HG03342 (cell line): ENCODE results near the gene S1PR2.
A peak's percentile ranks its signal among the peaks of the same experiment; 100 is the strongest.

ENCODE experiments used
- ATAC-seq: cut with Tn5 transposase; IDR thresholded peaks from one replicate; pipeline ENCODE4 v1.9.1; 2021; ENCODE audit warnings: mild to moderate bottlenecking, moderate library complexity; ENCODE audit not compliant: unreplicated experiment

The S1PR2 gene

DNA sequence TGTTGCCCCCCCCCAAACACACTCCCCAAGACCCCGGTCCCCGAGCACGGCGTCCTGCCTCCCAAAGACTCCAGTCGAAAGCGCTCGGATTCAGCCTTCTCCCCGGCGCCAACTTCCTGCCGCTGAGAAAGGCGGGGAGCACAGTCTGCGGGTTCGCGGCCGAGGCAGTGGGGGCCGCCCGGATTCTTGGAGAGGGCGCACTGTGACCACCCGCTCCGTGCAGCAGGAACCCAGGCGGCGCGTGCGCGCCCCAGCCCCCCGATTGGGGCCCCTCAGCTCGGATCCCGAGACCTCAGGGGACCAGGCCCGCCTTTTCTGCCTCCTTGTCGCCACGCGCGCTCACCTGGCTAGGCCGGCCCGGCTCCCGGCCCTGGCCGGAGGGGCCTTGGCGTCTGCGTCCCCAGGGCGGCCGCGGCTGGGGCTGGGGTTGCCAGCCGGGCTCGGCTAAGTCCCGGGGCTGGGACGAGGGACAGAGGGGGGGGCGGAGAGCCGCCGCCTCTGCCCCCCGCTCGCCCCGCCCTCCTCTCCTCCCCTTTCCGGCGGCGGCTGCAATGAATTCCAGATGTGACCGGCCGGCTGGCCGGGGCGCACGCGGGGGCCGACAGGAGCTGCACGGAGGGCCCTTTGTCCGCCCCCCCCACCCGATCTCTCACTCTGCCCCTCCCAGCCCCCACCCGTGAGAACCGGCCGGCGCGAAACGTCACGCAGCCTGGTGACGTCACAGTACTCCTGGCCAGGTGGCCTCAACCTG lies at the start of gene S1PR2:
S1PR2 (minus strand) TSS at position 471 of the 751 bp plus-strand sequence. CDS start 6,426 bp downstream, outside the sequence.
- ATAC-seq, result peak; percentile 41

GRCh38 chr19:10279737-10280442 lies 48.8 kb upstream of the S1PR2 start:
- ATAC-seq, result no peak

DNA sequence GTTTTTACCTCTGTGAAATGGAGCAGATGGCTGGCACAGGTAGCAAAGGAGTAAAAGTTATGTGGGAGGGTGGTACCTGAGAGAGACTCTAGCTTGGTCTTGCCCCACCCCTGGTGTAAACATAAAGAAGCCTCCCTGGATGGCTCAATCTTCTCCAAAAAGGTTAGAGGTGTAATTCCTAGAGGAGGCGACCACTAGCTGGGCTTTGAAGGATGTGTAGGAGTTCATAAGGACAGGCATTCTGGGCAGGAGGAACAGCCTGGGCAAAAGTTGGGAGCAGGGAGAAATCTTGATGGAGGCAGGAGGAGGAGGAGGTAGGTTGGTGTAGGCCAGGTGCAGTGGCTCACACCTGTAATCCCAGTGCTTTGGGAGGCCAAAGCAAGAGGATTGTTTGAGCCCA lies 47.8 kb upstream of the S1PR2 start:
- no peak for ATAC-seq

GRCh38 chr19:10277795-10278589 lies 46.9 kb upstream of the S1PR2 start:
- no peak for ATAC-seq

- no peak for ATAC-seq
These were observed 43.5 kb upstream of the S1PR2 start for GRCh38 chr19:10274589-10274988.

GRCh38 chr19:10271543-10272086 lies 40.5 kb upstream of the S1PR2 start:
- ATAC-seq, result peak; percentile 29

DNA sequence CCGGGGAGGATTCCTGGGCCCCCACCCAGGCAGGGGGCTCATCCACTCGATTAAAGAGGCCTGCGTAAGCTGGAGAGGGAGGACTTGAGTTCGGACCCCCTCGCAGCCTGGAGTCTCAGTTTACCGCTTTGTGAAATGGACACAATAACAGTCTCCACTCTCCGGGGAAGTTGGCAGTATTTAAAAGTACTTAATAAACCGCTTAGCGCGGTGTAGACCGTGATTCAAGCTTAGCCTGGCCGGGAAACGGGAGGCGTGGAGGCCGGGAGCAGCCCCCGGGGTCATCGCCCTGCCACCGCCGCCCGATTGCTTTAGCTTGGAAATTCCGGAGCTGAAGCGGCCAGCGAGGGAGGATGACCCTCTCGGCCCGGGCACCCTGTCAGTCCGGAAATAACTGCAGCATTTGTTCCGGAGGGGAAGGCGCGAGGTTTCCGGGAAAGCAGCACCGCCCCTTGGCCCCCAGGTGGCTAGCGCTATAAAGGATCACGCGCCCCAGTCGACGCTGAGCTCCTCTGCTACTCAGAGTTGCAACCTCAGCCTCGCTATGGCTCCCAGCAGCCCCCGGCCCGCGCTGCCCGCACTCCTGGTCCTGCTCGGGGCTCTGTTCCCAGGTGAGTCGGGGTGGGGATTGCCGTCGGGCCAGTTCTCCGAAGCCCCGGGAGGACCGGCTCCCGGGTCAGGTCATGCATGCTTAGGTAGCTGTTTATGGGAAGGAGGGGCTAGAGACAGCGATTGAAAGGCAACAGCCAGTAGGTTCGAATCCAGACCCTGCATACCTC lies 39.7 kb upstream of the S1PR2 start, which contains the start of gene ICAM1:
ICAM1 (plus strand) TSS at position 505 of the 779 bp plus-strand sequence; CDS start at position 545, 40 bp downstream.
- ATAC-seq, result peak; percentile 43

DNA sequence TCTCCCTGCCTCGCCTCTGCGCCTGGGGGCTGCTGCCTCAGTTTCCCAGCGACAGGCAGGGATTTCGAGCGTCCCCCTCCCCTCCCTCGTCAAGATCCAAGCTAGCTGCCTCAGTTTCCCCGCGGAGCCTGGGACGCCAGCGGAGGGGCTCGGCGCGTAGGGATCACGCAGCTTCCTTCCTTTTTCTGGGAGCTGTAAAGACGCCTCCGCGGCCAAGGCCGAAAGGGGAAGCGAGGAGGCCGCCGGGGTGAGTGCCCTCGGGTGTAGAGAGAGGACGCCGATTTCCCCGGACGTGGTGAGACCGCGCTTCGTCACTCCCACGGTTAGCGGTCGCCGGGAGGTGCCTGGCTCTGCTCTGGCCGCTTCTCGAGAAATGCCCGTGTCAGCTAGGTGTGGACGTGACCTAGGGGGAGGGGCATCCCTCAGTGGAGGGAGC lies 39.1 kb upstream of the S1PR2 start:
- no peak for ATAC-seq

DNA sequence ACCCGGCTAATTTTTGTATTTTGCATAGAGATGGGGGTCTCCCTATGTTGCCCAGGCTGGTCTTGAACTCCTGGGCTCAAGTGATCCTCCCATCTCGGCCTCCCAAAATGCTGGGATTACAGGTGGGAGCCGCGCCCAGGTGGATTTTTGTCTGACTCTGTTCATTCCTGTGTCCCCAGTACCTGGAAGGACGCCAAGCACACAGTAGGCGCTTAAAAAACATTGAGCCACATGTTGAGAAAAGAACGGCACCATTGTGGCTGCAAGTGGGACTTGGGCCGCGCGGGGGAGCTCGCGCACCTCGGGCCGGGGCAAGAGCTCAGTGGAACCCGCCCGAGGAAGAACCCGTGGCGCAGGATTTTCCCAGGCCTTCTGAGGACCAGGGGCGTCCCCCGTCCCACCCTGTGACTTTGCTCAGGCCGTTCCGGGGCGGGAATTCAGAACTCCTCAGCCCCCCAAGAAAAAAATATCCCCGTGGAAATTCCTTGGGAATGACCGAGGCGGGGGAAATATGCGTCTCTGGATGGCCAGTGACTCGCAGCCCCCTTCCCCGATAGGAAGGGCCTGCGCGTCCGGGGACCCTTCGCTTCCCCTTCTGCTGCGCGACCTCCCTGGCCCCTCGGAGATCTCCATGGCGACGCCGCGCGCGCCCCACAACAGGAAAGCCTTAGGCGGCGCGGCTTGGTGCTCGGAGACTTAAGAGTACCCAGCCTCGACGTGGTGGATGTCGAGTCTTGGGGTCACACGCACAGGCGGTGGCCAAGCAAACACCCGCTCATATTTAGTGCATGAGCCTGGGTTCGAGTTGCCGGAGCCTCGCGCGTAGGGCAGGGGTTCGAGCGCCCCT lies 38.4 kb upstream of the S1PR2 start:
- ATAC-seq, result no peak

DNA sequence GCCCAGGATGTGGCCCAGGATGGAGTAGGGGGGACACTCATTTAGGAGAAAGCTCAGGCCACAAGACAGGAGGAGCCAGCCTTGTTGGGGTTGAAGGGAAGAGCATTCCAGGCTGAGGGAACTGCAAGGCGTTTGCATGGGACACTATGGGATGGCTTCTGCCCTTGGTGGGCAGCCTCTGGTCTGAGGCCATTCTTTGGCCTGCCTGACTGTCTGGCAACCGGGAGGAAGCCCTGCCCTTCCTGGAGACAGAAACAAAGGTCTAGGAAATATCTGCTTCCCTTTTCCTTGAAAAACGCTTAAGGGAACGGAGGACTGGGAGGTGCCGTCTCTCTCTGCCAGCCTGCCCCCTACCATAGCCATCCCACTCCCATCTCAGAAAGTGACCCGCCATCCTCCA lies 36.9 kb upstream of the S1PR2 start:
- ATAC-seq, result no peak

DNA sequence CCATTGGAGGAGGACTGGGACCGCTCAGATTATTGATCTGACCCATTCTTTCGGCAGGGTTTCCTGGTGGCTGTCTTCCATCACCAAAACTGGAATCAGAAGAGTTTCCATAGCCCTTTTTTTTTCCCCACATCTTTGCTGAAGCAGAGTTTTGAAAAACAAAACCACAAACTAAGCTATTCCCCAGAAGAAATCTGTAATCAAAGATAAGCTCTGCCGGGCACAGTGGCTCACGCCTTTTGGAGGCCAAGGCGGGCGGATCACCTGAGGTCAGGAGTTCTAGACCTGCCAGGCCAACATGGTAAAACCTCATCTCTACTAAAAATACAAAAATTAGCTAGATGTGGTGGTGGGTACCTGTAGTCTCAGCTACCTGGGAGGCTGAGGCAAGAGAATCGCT lies 35.6 kb upstream of the S1PR2 start:
- ATAC-seq, result no peak

DNA sequence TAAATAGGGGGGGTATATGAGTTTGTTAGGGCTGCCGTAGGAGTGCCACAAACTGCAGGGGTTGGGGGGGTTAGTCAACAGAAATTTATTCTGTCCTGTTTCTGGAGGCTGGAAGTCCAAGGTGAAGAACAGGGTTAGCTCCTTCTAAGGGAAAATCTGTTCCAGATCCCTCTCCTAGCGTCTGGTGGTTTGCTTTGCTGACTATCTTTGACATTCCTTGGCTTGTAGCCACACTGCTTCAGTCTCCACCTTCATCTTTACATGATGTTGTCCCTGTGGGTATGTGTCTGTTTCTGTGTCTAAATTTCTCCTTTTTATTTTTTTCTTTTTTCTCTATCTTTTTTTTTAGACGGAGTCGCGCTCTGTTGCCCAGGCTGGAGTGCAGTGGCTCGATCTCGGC lies 31.6 kb upstream of the S1PR2 start:
- ATAC-seq, result no peak

DNA sequence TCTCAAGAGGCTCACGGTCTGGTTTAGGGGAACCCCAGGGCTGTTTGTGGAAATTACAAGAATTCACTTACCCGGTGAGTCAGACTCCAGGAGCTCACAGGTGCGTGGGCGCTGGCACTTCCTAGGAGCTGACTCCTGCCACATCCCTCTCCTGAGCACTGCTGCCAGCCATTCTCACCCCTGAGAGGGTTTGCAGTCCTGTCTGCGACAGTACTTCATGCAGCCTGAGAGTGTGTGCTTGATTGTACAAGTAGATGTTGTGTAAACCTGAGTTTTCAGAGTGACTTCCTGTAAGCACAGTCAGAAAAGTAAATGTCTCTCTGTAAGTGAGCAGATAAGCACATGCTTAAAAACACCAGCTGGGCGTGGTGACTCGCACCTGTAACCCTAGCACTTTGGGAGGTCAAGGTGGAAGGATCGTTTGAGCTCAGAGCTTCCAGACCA lies 29.0 kb upstream of the S1PR2 start:
- ATAC-seq, result no peak

DNA sequence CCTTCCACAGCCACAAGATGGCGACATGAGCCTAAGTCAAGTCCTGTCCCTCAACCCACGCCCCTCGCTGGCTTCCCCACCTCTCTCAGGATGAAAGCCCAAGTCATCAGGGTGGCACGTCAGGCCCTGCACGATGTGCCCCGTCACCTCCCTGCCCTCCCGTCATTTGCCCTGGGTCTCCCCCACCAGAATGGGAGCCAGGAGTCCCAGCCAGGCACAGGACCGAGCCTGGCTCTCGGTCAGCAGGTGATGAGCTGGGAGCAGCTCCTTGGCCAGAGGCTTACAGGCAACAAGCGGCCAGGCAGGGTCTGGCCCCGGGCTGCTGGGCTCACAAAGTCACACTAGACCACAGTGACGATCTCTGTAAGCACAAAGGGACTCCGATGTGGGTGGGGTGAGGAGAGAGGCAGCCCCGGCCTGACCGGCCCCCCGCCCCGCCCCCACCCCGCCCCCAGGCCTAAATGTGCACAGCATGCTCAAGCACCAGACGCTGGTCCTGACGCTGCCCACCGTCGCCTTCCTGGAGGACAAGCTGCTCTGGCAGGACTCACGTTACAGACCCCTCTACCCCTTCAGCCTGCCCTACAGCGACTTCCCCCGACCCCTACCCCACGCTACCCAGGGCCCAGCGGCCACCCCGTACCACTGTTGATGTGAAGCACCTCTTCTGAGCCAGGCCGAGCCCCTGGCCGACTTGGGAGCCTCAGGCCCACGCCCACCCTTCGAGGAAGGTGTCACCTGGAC lies 28.2 kb upstream of the S1PR2 start:
- ATAC-seq, result no peak

DNA sequence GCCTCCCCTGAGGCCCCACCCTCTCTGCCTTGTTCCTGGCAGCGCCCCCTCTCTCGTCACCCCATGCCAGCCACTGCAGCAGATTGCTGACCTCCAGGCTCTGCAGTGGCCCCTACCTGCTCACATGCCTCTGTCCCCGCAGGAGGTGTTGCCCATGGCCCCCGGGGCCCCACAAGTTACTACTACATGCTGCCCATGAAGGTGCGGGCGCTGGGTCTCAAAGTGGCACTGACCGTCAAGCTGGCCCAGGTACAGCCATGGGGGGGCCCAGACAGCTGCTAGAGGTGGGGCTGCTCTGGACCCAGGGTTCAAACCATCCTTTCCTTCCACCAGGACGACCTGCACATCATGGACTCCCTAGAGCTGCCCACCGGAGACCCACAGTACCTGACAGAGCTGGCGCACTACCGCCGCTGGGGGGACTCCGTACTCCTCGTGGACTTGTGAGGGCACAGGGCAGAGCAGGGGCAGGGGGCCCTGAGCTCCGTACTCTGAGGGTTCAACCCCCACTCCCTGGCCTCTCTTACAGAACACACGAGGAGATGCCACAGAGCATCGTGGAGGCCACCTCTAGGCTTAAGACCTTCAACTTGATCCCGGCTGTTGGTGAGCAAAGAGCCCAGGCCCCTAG lies 27.1 kb upstream of the S1PR2 start:
- no peak for ATAC-seq

GRCh38 chr19:10256970-10257615 lies 26.0 kb upstream of the S1PR2 start:
- ATAC-seq, result no peak

GRCh38 chr19:10256551-10256950 lies 25.4 kb upstream of the S1PR2 start:
- ATAC-seq, result no peak

DNA sequence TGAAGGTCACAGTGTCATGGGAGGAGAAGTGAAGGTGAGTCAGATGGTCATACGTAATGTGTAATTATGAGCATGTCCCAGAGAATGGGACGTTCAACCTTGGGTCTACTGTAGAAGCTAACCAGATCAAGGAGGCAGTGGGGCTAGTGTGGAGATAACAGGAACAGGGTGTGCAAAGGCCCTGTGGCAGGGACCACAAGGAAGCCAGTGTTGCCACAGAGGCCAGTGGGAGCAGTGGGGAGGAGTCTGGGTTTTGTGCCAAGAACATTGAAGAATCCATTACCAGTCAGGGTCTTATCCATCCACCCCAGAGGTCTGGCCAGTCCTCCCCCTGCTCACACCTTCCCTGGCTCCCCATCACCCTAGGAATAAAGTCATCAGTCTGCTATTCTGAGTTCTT lies 24.2 kb upstream of the S1PR2 start:
- ATAC-seq, result no peak
